GM12878 (cell line): ENCODE measurements around the gene PML. TPM values are rescaled to one million over a fixed set of nuclear protein-coding genes. Genes with fewer than 3 reads are reported as not detected.

Experiments
- ATAC-seq: fragments of 200-7000 bp; cut with Tn5 transposase; 3 replicates; pipeline ENCODE4 v1.9.1; 2020; ENCODE audit warnings: mild to moderate bottlenecking, moderate library complexity
- BruUV-seq: library from RNA; stranded (reverse); fragments of 400-500 nt; replicated peaks from 2 replicates; lab custom pipeline; 2021; lab: Mats Ljungman, UMichigan
- CTCF ChIA-PET: fragments of 300-600 bp; sonication (Branson Sonifier 250); formaldehyde crosslinking; extraction: SDS; loops from one replicate; lab custom pipeline; 2021; ENCODE audit warnings: inconsistent platforms; lab: Yijun Ruan, JAX
- POLR2A ChIA-PET: fragments of 350-600 bp; formaldehyde crosslinking; extraction: SDS; loops from one replicate; lab custom pipeline; 2021; ENCODE audit warnings: inconsistent platforms; lab: Charles Lee
- RAD21 ChIA-PET: fragments of 300-600 bp; sonication (Branson Sonifier 250); formaldehyde crosslinking; loops from one replicate; lab custom pipeline; 2023; ENCODE audit warnings: antibody characterized with exemption; ENCODE audit not compliant: unreplicated experiment; lab: Charles Lee
- SMC1A ChIA-PET: fragments of 300-600 bp; sonication (Branson Sonifier 250); formaldehyde crosslinking; loops from one replicate; lab custom pipeline; 2023; ENCODE audit not compliant: unreplicated experiment, uncharacterized antibody; lab: Charles Lee
- DNase-seq: peaks from one replicate; pipeline ENCODE4 v3.0.0-alpha.2; 2011; ENCODE audit warnings: low read depth, low spot score
- FAIRE-seq: peaks from 3 replicates; lab custom pipeline; 2011; peaks lifted over from hg19 to GRCh38; lab: Jason Lieb, UNC
- H2AFZ ChIP-seq: 2 replicates; pipeline ENCODE4 v1.6.0; 2011; ENCODE audit warnings: low read depth, low read length, control low read depth; ENCODE audit not compliant: control insufficient read depth
- H3K27ac ChIP-seq: 2 replicates; pipeline ENCODE4 v1.5.1; 2011; ENCODE audit warnings: control low read depth; ENCODE audit not compliant: control insufficient read depth, insufficient read depth
- H3K27me3 ChIP-seq, 2 experiments: replicated peaks in 1 of 2; 2 replicates each; pipeline versions ENCODE4 v1.6.0 to v1.6.1; 2011; ENCODE audit warnings: low read length in 1 of 2; ENCODE audit not compliant: control insufficient read depth in 2 of 2, insufficient read depth in 2 of 2
- H3K36me3 ChIP-seq, 2 experiments: 2 replicates each; pipeline ENCODE4 v1.5.1; 2011; ENCODE audit warnings: low read length in 1 of 2; ENCODE audit not compliant: control insufficient read depth in 2 of 2, insufficient read depth in 2 of 2
- H3K4me1 ChIP-seq: 2 replicates; pipeline ENCODE4 v1.6.1; 2011; ENCODE audit warnings: mild to moderate bottlenecking, low read length, moderate library complexity, mixed read lengths; ENCODE audit not compliant: control insufficient read depth, insufficient read depth
- H3K4me2 ChIP-seq: 2 replicates; pipeline ENCODE4 v1.6.0; 2011; ENCODE audit warnings: control low read depth; ENCODE audit not compliant: control insufficient read depth, insufficient read depth
- H3K4me3 ChIP-seq: fragments of 200-600 bp; sonication (generic); 2 replicates; pipeline ENCODE4 v1.5.1; 2016
- H3K79me2 ChIP-seq: 2 replicates; pipeline ENCODE4 v1.6.0; 2011; ENCODE audit warnings: low read length; ENCODE audit not compliant: control insufficient read depth, insufficient read depth
- H3K9ac ChIP-seq: 2 replicates; pipeline ENCODE4 v1.8.0; 2011; ENCODE audit warnings: low read length, control low read depth, mixed read lengths; ENCODE audit not compliant: control insufficient read depth, insufficient read depth
- H3K9me3 ChIP-seq: replicated peaks from 3 replicates; pipeline ENCODE4 v1.5.1; 2011; ENCODE audit warnings: mild to moderate bottlenecking, low read length; ENCODE audit not compliant: control insufficient read depth, insufficient read depth
- H4K20me1 ChIP-seq: 2 replicates; pipeline ENCODE4 v1.6.0; 2011; ENCODE audit not compliant: control insufficient read depth, insufficient read depth
- CBX3 ChIP-seq: fragments of 200-600 bp; sonication (generic); IDR thresholded peaks from 2 replicates; pipeline ENCODE4 v1.6.1; 2016; ENCODE audit warnings: low read depth, borderline replicate concordance
- GATAD2B ChIP-seq: fragments of 450-650 bp; conservative IDR thresholded peaks from 2 replicates; pipeline ENCODE4 v1.6.1; 2017; ENCODE audit warnings: low read depth, mild to moderate bottlenecking, moderate library complexity
- IKZF2 ChIP-seq, 2 experiments: fragments of 450-650 bp; IDR thresholded peaks; 2 replicates each; pipeline ENCODE4 v1.6.1; 2017; ENCODE audit warnings: mild to moderate bottlenecking in 2 of 2, moderate library complexity in 2 of 2
- IRF4 ChIP-seq: IDR thresholded peaks from 2 replicates; pipeline ENCODE4 v1.6.1; 2011; ENCODE audit warnings: low read depth, low read length
- JUNB ChIP-seq: IDR thresholded peaks from 2 replicates; pipeline ENCODE4 v1.6.1; 2016; ENCODE audit warnings: antibody characterized with exemption, mild to moderate bottlenecking
- MYB ChIP-seq: fragments of 150-350 bp; IDR thresholded peaks from 2 replicates; pipeline ENCODE4 v1.6.1; 2014; ENCODE audit warnings: mild to moderate bottlenecking, low read depth, low read length, borderline replicate concordance
- NRF1 ChIP-seq: conservative IDR thresholded peaks from 2 replicates; pipeline ENCODE4 v1.6.1; 2011; ENCODE audit warnings: mild to moderate bottlenecking, low read depth, low read length, improper control_type of control experiment
- RBBP5 ChIP-seq: fragments of 200-600 bp; sonication (generic); conservative IDR thresholded peaks from 2 replicates; pipeline ENCODE4 v1.6.1; 2016
- SUZ12 ChIP-seq: fragments of 200-600 bp; sonication (generic); IDR thresholded peaks from one replicate; pipeline ENCODE4 v1.6.1; 2018; ENCODE audit warnings: antibody characterized with exemption, mild to moderate bottlenecking; ENCODE audit not compliant: unreplicated experiment
- TAF1 ChIP-seq: IDR thresholded peaks from 2 replicates; pipeline ENCODE4 v1.6.1; 2011; ENCODE audit warnings: mild to moderate bottlenecking, low read depth, low read length, borderline replicate concordance
- TBL1XR1 ChIP-seq: IDR thresholded peaks from 2 replicates; pipeline ENCODE4 v1.6.1; 2012; ENCODE audit warnings: low read depth, low read length, improper control_type of control experiment
- YBX1 ChIP-seq: fragments of 450-650 bp; IDR thresholded peaks from 2 replicates; pipeline ENCODE4 v1.6.1; 2016; ENCODE audit warnings: antibody characterized with exemption
- ZNF592 ChIP-seq: fragments of 450-650 bp; IDR thresholded peaks from 2 replicates; pipeline ENCODE4 v1.6.1; 2017; ENCODE audit warnings: mild to moderate bottlenecking, moderate library complexity
- ZNF687 ChIP-seq: fragments of 450-650 bp; IDR thresholded peaks from 2 replicates; pipeline ENCODE4 v1.6.1; 2017; ENCODE audit warnings: mild to moderate bottlenecking, moderate library complexity
- ZSCAN29 ChIP-seq: fragments of 450-650 bp; IDR thresholded peaks from 2 replicates; pipeline ENCODE4 v1.6.1; 2017; ENCODE audit warnings: mild to moderate bottlenecking, moderate library complexity
- WGBS: methylation state at CpG from one replicate; pipeline ENCODE4 v1.1.6; 2016; ENCODE audit warnings: low lambda C conversion rate; ENCODE audit not compliant: insufficient replicate concordance, insufficient coverage; ENCODE audit errors: missing lambda C conversion rate; 5-methylcytosine and 5-hydroxymethylcytosine counted together
- in situ Hi-C: fragments of 300-500 bp; cut with MboI; formaldehyde crosslinking; loops from 9 replicates; pipeline ENCODE4 v1.14.3; 2018; ENCODE audit warnings: mixed read lengths
- intact Hi-C: fragments of 100-400 bp; cut with micrococcal nuclease; formaldehyde crosslinking; loops from one replicate; pipeline ENCODE4 v1.14.2; 2022; ENCODE audit not compliant: unreplicated experiment
- polyA plus RNA-seq, 11 experiments: library from polyadenylated mRNA; depleted of rRNA in 4 of 11; unstranded in 6 of 11; stranded (reverse) in 5 of 11; fragments of >200 nt; fragmentation: Nextera tagmentation in 4 of 11; fragmentation: Illumina TruSeq in 1 of 11; extraction: Ambion mirVana in 4 of 11; extraction: Trizol in 1 of 11; gene quantifications; 1 replicate in 1 of 11; 2 replicates in 10 of 11; pipeline versions ENCODE4 v1.2.1 to v1.2.3, GENCODE V29; 2011 to 2016; ENCODE audit warnings: inconsistent platforms in 2 of 11, missing spikeins in 2 of 11, low read depth in 1 of 11
- total RNA-seq, 4 experiments: library from RNA; depleted of rRNA in 3 of 4; stranded (reverse); fragments of >200 nt in 3 of 4; fragmentation: Illumina TruSeq in 1 of 4; extraction: Trizol in 1 of 4; gene quantifications; 2 replicates each; pipeline versions ENCODE4 v1.2.1 to v1.2.3, GENCODE V29; 2013 to 2021

PML gene
- total and polyA plus RNA-seq, 10 of the 15 experiments (the other 5 are each of a cell fraction or from before 2014, with no cell fraction given) = 8.5 to 95.5 (median 30.8) TPM

GRCh38 chr15:74006774-74007639 lies 12.5 kb downstream of the PML start:
- H3K79me2 ChIP-seq = peaks cover 82% of the 10 kb centered on the region
- SMC1A ChIA-PET = interaction anchor here (1.0 to 4.0 kb wide), 7 partner anchors 13 to 42 kb away, joined by 3 to 28 read pairs (median 3); partner anchors contain the start of genes PML and STOML1
- FAIRE-seq (no peak), DNase-seq (no peak), ATAC-seq (peak; percentile 75)
- H3K27ac ChIP-seq = peak overlapping the region; percentile 53
- H3K27me3 ChIP-seq = no peaks in the 10 kb centered on the region
- no peaks in the 10 kb centered on the region; the same call in none of the 3 replicates for H3K9me3 ChIP-seq
- H3K9ac ChIP-seq = peak overlapping the region; percentile 19; the same call in 1 of the 2 replicates
- H3K4me3 ChIP-seq = peak overlapping the region; percentile 49; the same call in 1 of the 2 replicates
- peak overlapping the region; percentile 83 for H3K4me2 ChIP-seq
- H3K4me1 ChIP-seq = peaks cover 27% of the 10 kb centered on the region
- POLR2A ChIA-PET = interaction anchor here (0.7 to 4.6 kb wide), 5 partner anchors 11 to 213 kb away, joined by 3 to 44 read pairs (median 3); partner anchors contain the start of gene PML
- CTCF ChIA-PET = interaction anchor here (1.0 to 5.7 kb wide), 8 partner anchors 9 to 41 kb away, joined by 3 to 36 read pairs (median 4); partner anchors contain the start of genes PML and STOML1
- RAD21 ChIA-PET = interaction anchor here (1.0 to 3.0 kb wide), 5 partner anchors 10 to 41 kb away, joined by 3 to 16 read pairs (median 6); partner anchors contain the start of gene PML
- H4K20me1 ChIP-seq = no peaks in the 10 kb centered on the region
- no TSS peak for BruUV-seq
- in situ Hi-C loops (no loop called here), intact Hi-C loops (no loop called here)
- WGBS = 18% methylated on average over 11 of the region's 11 CpGs
- peaks cover 17 to 48% of the 10 kb centered on the region in 2 experiments for H3K36me3 ChIP-seq
- no peak overlapping the region for H2AFZ ChIP-seq
- no peak for TF ChIP-seq ZNF592
- no peak for TF ChIP-seq TAF1
- no peak for TF ChIP-seq ZSCAN29
- no peak for TF ChIP-seq NRF1
- TF ChIP-seq YBX1 = no peak
- no peak for TF ChIP-seq TBL1XR1
- TF ChIP-seq GATAD2B = no peak
- TF ChIP-seq SUZ12 = no peak
- no peak for TF ChIP-seq RBBP5
- TF ChIP-seq IKZF2 (IDR thresholded peaks at IDR 0.05) = 0 out of 4 replicates have a peak, but pooled peaks of 1 of the 2 experiments have one; percentile 11
- TF ChIP-seq MYB = no peak
- no peak for TF ChIP-seq CBX3
- 0 out of 2 replicates have a peak, but pooled peaks have one; percentile 27 for TF ChIP-seq ZNF687
- TF ChIP-seq JUNB = peak; percentile 64
- TF ChIP-seq IRF4 = 0 out of 2 replicates have a peak, but pooled peaks have one; percentile 11
